ENCODE results near the gene NOL4. TPM values are rescaled to one million over a fixed set of nuclear protein-coding genes. Genes with fewer than 3 reads are reported as not detected.
"Not testable (repeated sequence)": the region's sequence is repeated elsewhere in the genome, so short reads cannot be mapped to it uniquely, and the experiment has no call there.

The NOL4 gene
- total and polyA plus RNA-seq, 2 of the 8 experiments (the other 6 are each of a cell fraction or from before 2014, with no cell fraction given), result 0.18 to 2.6 TPM

GRCh38 chr18:34233781-34234388, 9.2 kb upstream of the NOL4 start:
- ChIA-PET CTCF (ENCODE audit: partially characterized antibody) (interaction anchor here (0.7 to 2.2 kb wide), 3 partner anchors 9 to 507 kb away, joined by 3 to 15 read pairs (median 4); partner anchors contain the start of gene NOL4), POLR2A (ENCODE audit: partially characterized antibody) (interaction anchor here (1.0 kb wide), 1 partner anchor 9 kb away, joined by 4 read pairs; the partner anchor contains the start of gene NOL4)
- not testable (repeated sequence) for H3K36me3 ChIP-seq (ENCODE audit: control insufficient read depth in 2 of 4, insufficient read depth in 4 of 4, low read length in 3 of 4); H3K56ac ChIP-seq (replicated peaks; ENCODE audit: insufficient read length, low read depth, low read length); H3K4ac ChIP-seq (replicated peaks; ENCODE audit: insufficient read length, low read depth, low read length); H3K9me3 ChIP-seq (ENCODE audit: insufficient read depth in 2 of 2, low read depth in 1 of 2, low read length in 1 of 2); H3K79me1 ChIP-seq (ENCODE audit: low read depth, low read length); H3K4me1 ChIP-seq (replicated peaks in 1 of 4; ENCODE audit: control insufficient read depth in 3 of 4, insufficient read depth in 4 of 4, low read length in 3 of 4); H2AK5ac ChIP-seq (ENCODE audit: low read depth, low read length); H2BK120ac ChIP-seq (replicated peaks; ENCODE audit: low read depth, low read length); H2BK12ac ChIP-seq (ENCODE audit: low read depth, low read length); H2BK5ac ChIP-seq (ENCODE audit: low read depth, low read length); H3K9ac ChIP-seq (replicated peaks in 1 of 4; ENCODE audit: extremely low read depth in 1 of 4, low read depth in 3 of 4, low read length in 3 of 4); H4K91ac ChIP-seq (replicated peaks; ENCODE audit: insufficient read length, low read length); H4K8ac ChIP-seq (ENCODE audit: extremely low read depth, insufficient read depth, low read length); H3K79me2 ChIP-seq (ENCODE audit: control insufficient read depth in 1 of 2, insufficient read depth in 2 of 2, low read length in 2 of 2); H3K27ac ChIP-seq (ENCODE audit: low read depth, low read length); H3K23me2 ChIP-seq (ENCODE audit: low read depth, low read length); FAIRE-seq; H4K20me1 ChIP-seq (replicated peaks in 1 of 2; ENCODE audit: control insufficient read depth in 1 of 2, insufficient read depth in 2 of 2, low read length in 2 of 2); H2AFZ ChIP-seq (ENCODE audit: low read length); H3K18ac ChIP-seq (ENCODE audit: extremely low read depth, low read length); H3K27me3 ChIP-seq (replicated peaks in 1 of 4; ENCODE audit: control insufficient read depth in 3 of 4, extremely low read depth in 1 of 4, insufficient read depth in 3 of 4, low read length in 3 of 4); H3K23ac ChIP-seq (ENCODE audit: insufficient read length); H4K5ac ChIP-seq (ENCODE audit: insufficient read length, low read depth, low read length); H3K4me3 ChIP-seq (ENCODE audit: extremely low read depth in 1 of 4, insufficient read depth in 2 of 4, low read depth in 3 of 4, low read length in 4 of 4); H2BK20ac ChIP-seq (ENCODE audit: low read length); H2BK15ac ChIP-seq (ENCODE audit: low read length); H3K14ac ChIP-seq (ENCODE audit: insufficient read length); DNase-seq (ENCODE audit: low read depth in 1 of 2, low spot score in 2 of 2)
- peak overlapping the region in 1 of 2 experiments; percentile 16; a peak in 1 of 4 replicates for H3K4me2 ChIP-seq (ENCODE audit: insufficient read depth in 1 of 2, low read depth in 2 of 2, low read length in 2 of 2)
- WGBS, 2 experiments (ENCODE audit: extremely low coverage in 1 of 2, insufficient coverage in 1 of 2, insufficient read length in 1 of 2, insufficient replicate concordance in 2 of 2, low coverage in 1 of 2, low lambda C conversion rate in 2 of 2, missing lambda C conversion rate in 1 of 2), result 82% methylated on average over 34 of the region's 39 CpGs; no CpG with 5 or more reads in 1 of the 2 experiments
